Measurements from ENCODE around the gene SF1. TPM values are rescaled to one million over a fixed set of nuclear protein-coding genes. Genes with fewer than 3 reads are reported as not detected.

The SF1 gene
- total and polyA plus RNA-seq, 2 of the 8 experiments (the other 6 are each of a cell fraction or from before 2014, with no cell fraction given): 72.7 to 353 TPM

DNA sequence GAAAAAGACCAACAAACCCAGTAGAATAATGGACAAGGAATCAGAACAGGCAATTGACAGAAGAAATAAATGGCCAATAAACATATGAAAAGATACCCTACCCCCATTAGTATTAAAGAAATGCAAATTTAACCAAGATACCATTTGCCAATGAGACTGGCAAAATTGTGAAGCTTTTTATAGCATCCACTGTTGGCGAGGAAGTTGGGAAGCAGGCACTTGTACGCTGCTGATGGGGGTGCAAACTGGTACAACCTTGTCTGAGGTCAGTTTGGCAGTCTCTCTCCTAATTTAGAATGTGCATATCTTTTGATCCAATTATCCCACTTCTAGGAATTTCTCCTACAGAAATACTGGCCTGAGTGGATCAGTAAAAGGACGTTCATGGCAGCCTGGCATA is 46.7 kb downstream of the SF1 start:
- H3K4ac ChIP-seq (replicated peaks; ENCODE audit: insufficient read length, low read depth, low read length): no peak overlapping the region
- no peak overlapping the region for H2BK5ac ChIP-seq (ENCODE audit: low read depth, low read length)
- no peak overlapping the region for H3K18ac ChIP-seq (ENCODE audit: extremely low read depth, low read length)
- POLR2A ChIA-PET (ENCODE audit: partially characterized antibody): interaction anchor here (42.9 kb wide), 1 partner anchor 34 kb away, joined by 1087 read pairs; the partner anchor contains the start of genes PYGM and SF1
- no peak overlapping the region for H4K91ac ChIP-seq (replicated peaks; ENCODE audit: insufficient read length, low read length)
- H3K4me2 ChIP-seq (ENCODE audit: insufficient read depth in 1 of 2, low read depth in 2 of 2, low read length in 2 of 2): no peak overlapping the region; a peak in 1 of 4 replicates
- H3K79me2 ChIP-seq (ENCODE audit: control insufficient read depth in 1 of 2, insufficient read depth in 2 of 2, low read length in 2 of 2): no peaks in the 10 kb centered on the region
- no peaks in the 10 kb centered on the region; a peak in 2 of 7 replicates for H3K27me3 ChIP-seq (replicated peaks in 1 of 4; ENCODE audit: control insufficient read depth in 3 of 4, extremely low read depth in 1 of 4, insufficient read depth in 3 of 4, low read length in 3 of 4)
- no peak overlapping the region for H3K14ac ChIP-seq (ENCODE audit: insufficient read length)
- CTCF ChIA-PET (ENCODE audit: partially characterized antibody): interaction anchor here (0.7 to 1.9 kb wide), 3 partner anchors 12 to 82 kb away, joined by 3 to 7 read pairs (median 3); partner anchors contain the start of gene RASGRP2
- H2BK120ac ChIP-seq (replicated peaks; ENCODE audit: low read depth, low read length): no peak overlapping the region
- no peak overlapping the region for H2BK15ac ChIP-seq (ENCODE audit: low read length)
- H3K4me1 ChIP-seq (replicated peaks in 1 of 4; ENCODE audit: control insufficient read depth in 3 of 4, insufficient read depth in 4 of 4, low read length in 3 of 4): peaks cover 0 to 15% (median 5%) of the 10 kb centered on the region in 4 experiments; a peak in 6 of 7 replicates
- no peak overlapping the region for H3K23ac ChIP-seq (ENCODE audit: insufficient read length)
- no peak for DNase-seq (ENCODE audit: low read depth in 1 of 2, low spot score in 2 of 2)
- no peaks in the 10 kb centered on the region for H4K20me1 ChIP-seq (replicated peaks in 1 of 2; ENCODE audit: control insufficient read depth in 1 of 2, insufficient read depth in 2 of 2, low read length in 2 of 2)
- no peaks in the 10 kb centered on the region; the same call in 1 of the 2 replicates for H3K23me2 ChIP-seq (ENCODE audit: low read depth, low read length)
- H4K5ac ChIP-seq (ENCODE audit: insufficient read length, low read depth, low read length): no peak overlapping the region
- H2AK5ac ChIP-seq (ENCODE audit: low read depth, low read length): no peak overlapping the region
- no peak for FAIRE-seq
- H3K9ac ChIP-seq (replicated peaks in 1 of 4; ENCODE audit: extremely low read depth in 1 of 4, low read depth in 3 of 4, low read length in 3 of 4): no peak overlapping the region
- H2AFZ ChIP-seq (ENCODE audit: low read length): no peak overlapping the region
- H4K8ac ChIP-seq (ENCODE audit: extremely low read depth, insufficient read depth, low read length): no peak overlapping the region
- no peaks in the 10 kb centered on the region for H3K9me3 ChIP-seq (ENCODE audit: insufficient read depth in 2 of 2, low read depth in 1 of 2, low read length in 1 of 2)
- H3K79me1 ChIP-seq (ENCODE audit: low read depth, low read length): no peaks in the 10 kb centered on the region
- no peak overlapping the region for H3K56ac ChIP-seq (replicated peaks; ENCODE audit: insufficient read length, low read depth, low read length)
- no peak overlapping the region for H2BK20ac ChIP-seq (ENCODE audit: low read length)
- no peak overlapping the region for H3K27ac ChIP-seq (ENCODE audit: low read depth, low read length)
- WGBS, 2 experiments (ENCODE audit: extremely low coverage in 1 of 2, insufficient coverage in 1 of 2, insufficient read length in 1 of 2, insufficient replicate concordance in 2 of 2, low coverage in 1 of 2, low lambda C conversion rate in 2 of 2, missing lambda C conversion rate in 1 of 2): 81% methylated on average over 3 of the region's 3 CpGs; no CpG with 5 or more reads in 1 of the 2 experiments
- H2BK12ac ChIP-seq (ENCODE audit: low read depth, low read length): no peak overlapping the region
- no peak for TF ChIP-seq KDM1A (IDR thresholded peaks at IDR 0.05; ENCODE audit: borderline replicate concordance, low read length)
- TF ChIP-seq, protein P1, sequence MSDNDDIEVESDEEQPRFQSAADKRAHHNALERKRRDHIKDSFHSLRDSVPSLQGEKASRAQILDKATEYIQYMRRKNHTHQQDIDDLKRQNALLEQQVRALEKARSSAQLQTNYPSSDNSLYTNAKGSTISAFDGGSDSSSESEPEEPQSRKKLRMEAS (IDR thresholded peaks at IDR 0.05): no peak
- no peak overlapping the region for H3K4me3 ChIP-seq (ENCODE audit: extremely low read depth in 1 of 4, insufficient read depth in 2 of 4, low read depth in 3 of 4, low read length in 4 of 4)
- H3K36me3 ChIP-seq (ENCODE audit: control insufficient read depth in 2 of 4, insufficient read depth in 4 of 4, low read length in 3 of 4): 0 out of 8 replicates have a peak, but pooled peaks cover 0 to 4% (median 0%) of the 10 kb centered on the region in 4 experiments

All from H1 (cell line).